HepG2 (cell line): ENCODE measurements around the gene NRAP. TPM values are rescaled to one million over a fixed set of nuclear protein-coding genes. Genes with fewer than 3 reads are reported as not detected.
"Not testable (repeated sequence)": the region's sequence is repeated elsewhere in the genome, so short reads cannot be mapped to it uniquely, and the experiment has no call there.

Source experiments
- ATAC-seq: fragments of 200-7000 bp; cut with Tn5 transposase; 3 replicates; pipeline ENCODE4 v1.9.1; 2020; ENCODE audit warnings: mild to moderate bottlenecking, moderate library complexity
- BruUV-seq: library from RNA; stranded (reverse); fragments of 400-500 nt; replicated peaks from 2 replicates; lab custom pipeline; 2021; lab: Mats Ljungman, UMichigan
- CTCF ChIA-PET: fragments of 300-600 bp; formaldehyde crosslinking; extraction: SDS; loops from one replicate; lab custom pipeline; 2021; ENCODE audit warnings: low total read pairs, inconsistent platforms, low intra/inter-chr PET ratio; lab: Yijun Ruan, JAX
- POLR2A ChIA-PET: fragments of 350-600 bp; sonication (Branson Sonifier 250); formaldehyde crosslinking; loops from one replicate; lab custom pipeline; 2020; ENCODE audit warnings: antibody characterized with exemption, inconsistent platforms; lab: Yijun Ruan, JAX
- DNase-seq: peaks from one replicate; pipeline ENCODE4 v3.0.0-alpha.2; 2015; ENCODE audit warnings: low spot score
- FAIRE-seq: peaks from 3 replicates; lab custom pipeline; 2011; peaks lifted over from hg19 to GRCh38; lab: Jason Lieb, UNC
- H2AFZ ChIP-seq: one replicate; pipeline ENCODE4 v1.6.1; 2011; ENCODE audit warnings: low read length, inconsistent platforms
- H3K27ac ChIP-seq: fragments of 300-600 bp; 3 replicates; pipeline ENCODE4 v1.8.0; 2011; ENCODE audit warnings: mixed run types, mild to moderate bottlenecking, mixed read lengths, low read length, inconsistent platforms; ENCODE audit not compliant: insufficient read depth; ENCODE audit errors: extremely low read length
- H3K27me3 ChIP-seq, 2 experiments: fragments of 200-600 bp in 1 of 2; 2 replicates in 1 of 2; 3 replicates in 1 of 2; pipeline versions ENCODE4 v1.6.0 to v1.8.0; 2011; ENCODE audit warnings: low read length in 2 of 2, mild to moderate bottlenecking in 2 of 2, moderate library complexity in 2 of 2, inconsistent platforms in 1 of 2; ENCODE audit not compliant: insufficient read depth in 2 of 2, control insufficient read depth in 1 of 2
- H3K36me3 ChIP-seq, 2 experiments: fragments of 200-600 bp in 1 of 2; replicated peaks in 1 of 2; 2 replicates in 1 of 2; 3 replicates in 1 of 2; pipeline versions ENCODE4 v1.5.1 to v1.8.0; 2011; ENCODE audit warnings: low read length in 2 of 2, inconsistent platforms in 1 of 2; ENCODE audit not compliant: insufficient read depth in 2 of 2, control insufficient read depth in 1 of 2
- H3K4me1 ChIP-seq: 2 replicates; pipeline ENCODE4 v1.5.1; 2012; ENCODE audit warnings: low read length, inconsistent platforms; ENCODE audit not compliant: insufficient read depth
- H3K4me2 ChIP-seq: 2 replicates; pipeline ENCODE4 v1.6.0; 2011; ENCODE audit warnings: low read depth, low read length, inconsistent platforms
- H3K4me3 ChIP-seq, 3 experiments: fragments of 200-600 bp in 1 of 3; sonication (generic), shearing (Covaris generic) in 1 of 3; replicated peaks in 1 of 3; 2 replicates each; pipeline ENCODE4 v1.5.1; 2011 to 2016; ENCODE audit warnings: low read length in 3 of 3, inconsistent platforms in 2 of 3, low read depth in 2 of 3, mild to moderate bottlenecking in 2 of 3, control low read depth in 1 of 3, mixed read lengths in 1 of 3; ENCODE audit not compliant: insufficient read depth in 1 of 3
- H3K79me2 ChIP-seq: one replicate; pipeline ENCODE4 v1.6.1; 2011; ENCODE audit warnings: low read length, inconsistent platforms; ENCODE audit not compliant: insufficient read depth
- H3K9ac ChIP-seq: 2 replicates; pipeline ENCODE4 v1.6.0; 2011; ENCODE audit warnings: mild to moderate bottlenecking, low read depth, low read length, inconsistent platforms; ENCODE audit not compliant: insufficient read depth
- H3K9me3 ChIP-seq: 2 replicates; pipeline ENCODE4 v1.5.1; 2012; ENCODE audit warnings: mild to moderate bottlenecking, low read length
- H4K20me1 ChIP-seq: 2 replicates; pipeline ENCODE4 v1.6.0; 2011; ENCODE audit warnings: inconsistent platforms, mild to moderate bottlenecking, low read length, moderate library complexity; ENCODE audit not compliant: insufficient read depth
- IKZF1 ChIP-seq: fragments of 450-650 bp; IDR thresholded peaks from 2 replicates; pipeline ENCODE4 v1.7.1; 2016
- ZFAT ChIP-seq: sonication (generic); formaldehyde crosslinking; conservative IDR thresholded peaks from 2 replicates; pipeline ENCODE4 v1.8.1; 2023; ENCODE audit warnings: missing genetic modification reagents, inconsistent platforms
- ZNF564 ChIP-seq: sonication (generic); formaldehyde crosslinking; IDR thresholded peaks from 2 replicates; pipeline ENCODE4 v1.8.1; 2023; ENCODE audit warnings: mild to moderate bottlenecking, missing genetic modification reagents
- WGBS: methylation state at CpG from one replicate; pipeline ENCODE4 v1.1.6; 2017; ENCODE audit warnings: low lambda C conversion rate; 5-methylcytosine and 5-hydroxymethylcytosine counted together
- in situ Hi-C: cut with HindIII; loops from 2 replicates; pipeline ENCODE4 v1.10.0; 2017; ENCODE audit warnings: low pct_unique_long_range_greater_than_20kb; ENCODE audit not compliant: extremely low pct_ligation_motif_present
- intact Hi-C: fragments of 100-400 bp; cut with micrococcal nuclease; formaldehyde crosslinking; loops from one replicate; pipeline ENCODE4 v1.10.0; 2022; ENCODE audit not compliant: unreplicated experiment
- polyA plus RNA-seq, 8 experiments: library from polyadenylated mRNA; depleted of rRNA in 3 of 8; stranded (reverse) in 7 of 8; unstranded in 1 of 8; fragments of >200 nt; fragmentation: Illumina TruSeq in 4 of 8; extraction: Trizol in 4 of 8; gene quantifications; 2 replicates each; pipeline versions ENCODE4 v1.2.1 to v1.2.3, GENCODE V29; 2011 to 2016; ENCODE audit warnings: low read depth in 4 of 8, missing spikeins in 1 of 8, mixed read lengths in 1 of 8; ENCODE audit not compliant: insufficient read depth in 1 of 8
- total RNA-seq, 5 experiments: library from RNA; depleted of rRNA; stranded (reverse); fragments of >200 nt; fragmentation: Illumina TruSeq; extraction: Trizol; gene quantifications; 2 replicates each; pipeline ENCODE4 v1.2.3, GENCODE V29; 2016; ENCODE audit warnings: low read depth in 1 of 5
- TF ChIP-seq, protein P1 (sequence below): sonication (generic); formaldehyde crosslinking; IDR thresholded peaks from 2 replicates; pipeline ENCODE4 v1.4.0; 2020; ENCODE audit warnings: missing genetic modification reagents; ENCODE audit errors: not compliant biosample characterization

NRAP gene
- total and polyA plus RNA-seq, 2 of the 13 experiments (the other 11 are each of a cell fraction or from before 2014, with no cell fraction given): not detected

DNA sequence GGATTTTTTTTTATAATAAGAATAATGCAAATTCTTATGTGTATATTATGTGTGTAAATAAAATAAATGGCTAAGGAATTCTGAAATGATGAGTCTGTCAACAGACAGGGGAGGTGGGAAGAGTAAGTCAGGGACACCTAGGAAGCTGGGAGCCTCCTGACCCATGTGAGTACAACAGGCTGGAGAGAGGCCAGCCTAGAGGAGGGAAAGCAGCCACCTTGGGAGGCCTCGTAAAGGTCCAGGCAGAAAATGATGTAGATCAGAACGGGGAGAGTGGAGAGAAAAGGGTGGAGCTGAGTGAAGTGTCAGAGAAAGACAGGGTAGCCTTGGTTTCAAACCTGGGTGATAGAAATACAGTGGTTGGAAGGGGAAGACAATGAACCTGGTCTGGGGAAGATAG, 6.9 kb downstream of the NRAP start:
- DNase-seq (no peak), FAIRE-seq (no peak), ATAC-seq (no peak)
- H3K4me2 ChIP-seq: no peak overlapping the region
- H3K36me3 ChIP-seq: no peaks in the 10 kb centered on the region
- H2AFZ ChIP-seq: no peak overlapping the region
- intact Hi-C loops (no loop called here), in situ Hi-C loops (no loop called here)
- no peak overlapping the region for H3K4me3 ChIP-seq
- H3K9me3 ChIP-seq: no peaks in the 10 kb centered on the region
- ChIA-PET POLR2A (no interaction called here), CTCF (no interaction called here)
- H3K27me3 ChIP-seq: no peaks in the 10 kb centered on the region; a peak in 1 of 5 replicates
- H3K4me1 ChIP-seq: no peaks in the 10 kb centered on the region
- no peaks in the 10 kb centered on the region for H4K20me1 ChIP-seq
- 0% methylated on average over 2 of the region's 2 CpGs for WGBS
- no peak overlapping the region for H3K9ac ChIP-seq
- H3K27ac ChIP-seq: no peak overlapping the region
- TF ChIP-seq IKZF1: no peak
- no peak for TF ChIP-seq ZFAT
- TF ChIP-seq ZNF564 (CRISPR knock-in tag): no peak
- TF ChIP-seq, protein P1, sequence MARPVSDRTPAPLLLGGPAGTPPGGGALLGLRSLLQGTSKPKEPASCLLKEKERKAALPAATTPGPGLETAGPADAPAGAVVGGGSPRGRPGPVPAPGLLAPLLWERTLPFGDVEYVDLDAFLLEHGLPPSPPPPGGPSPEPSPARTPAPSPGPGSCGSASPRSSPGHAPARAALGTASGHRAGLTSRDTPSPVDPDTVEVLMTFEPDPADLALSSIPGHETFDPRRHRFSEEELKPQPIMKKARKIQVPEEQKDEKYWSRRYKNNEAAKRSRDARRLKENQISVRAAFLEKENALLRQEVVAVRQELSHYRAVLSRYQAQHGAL (CRISPR knock-in tag): no peak
- no TSS peak for BruUV-seq
- H3K79me2 ChIP-seq: no peaks in the 10 kb centered on the region

DNA sequence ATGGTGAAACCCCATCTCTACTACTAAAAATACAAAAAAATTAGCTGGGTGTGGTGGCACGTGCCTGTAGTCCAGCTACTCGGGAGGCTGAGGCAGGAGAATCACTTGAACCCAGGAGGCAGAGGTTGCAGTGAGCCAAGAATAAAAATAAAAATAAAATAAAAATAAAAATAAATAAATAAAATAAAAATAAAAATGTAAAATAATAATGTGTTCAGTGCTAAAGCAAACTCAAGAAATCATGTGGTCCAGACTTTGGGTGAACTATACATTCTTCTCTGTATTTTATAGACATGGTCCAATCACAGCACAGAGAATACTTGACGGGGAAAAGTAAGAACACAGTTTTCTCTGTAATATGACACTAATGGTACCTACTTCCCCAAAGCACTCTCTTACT, 11.4 kb downstream of the NRAP start:
- H4K20me1 ChIP-seq, H3K4me3 ChIP-seq, H3K27me3 ChIP-seq, BruUV-seq, H3K79me2 ChIP-seq, H3K36me3 ChIP-seq, CTCF ChIA-PET, H3K4me2 ChIP-seq, H3K9ac ChIP-seq, FAIRE-seq, H2AFZ ChIP-seq, in situ Hi-C loops, H3K4me1 ChIP-seq, H3K27ac ChIP-seq, ATAC-seq, H3K9me3 ChIP-seq, intact Hi-C loops, POLR2A ChIA-PET, DNase-seq: not testable (repeated sequence)
- WGBS: 33% methylated on average over 3 of the region's 3 CpGs
